ENCODE results near the gene DAP. TPM values are rescaled to one million over a fixed set of nuclear protein-coding genes. Genes with fewer than 3 reads are reported as not detected.

DAP gene
- polyA plus RNA-seq, 1 experiment: 117 TPM

DNA sequence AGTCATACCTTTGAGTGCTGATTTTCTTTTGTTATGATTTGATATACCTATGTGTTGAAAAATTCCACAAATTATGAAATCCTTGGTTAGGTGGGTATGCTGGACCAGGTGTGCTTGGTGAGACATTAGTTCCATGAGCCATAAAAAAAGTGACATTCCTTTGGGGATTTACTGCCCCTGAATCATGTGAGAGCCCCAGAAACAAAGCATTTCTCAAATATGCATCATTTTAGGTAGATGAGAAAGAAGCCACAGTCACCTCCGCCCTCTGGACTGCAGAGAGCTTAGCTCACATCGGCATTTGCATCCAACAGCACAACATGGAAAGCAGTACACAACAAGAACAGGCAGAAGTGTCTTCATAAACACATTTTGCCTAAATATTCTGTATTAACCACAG is 55.3 kb downstream of the DAP start:
- H3K4me3 ChIP-seq (ENCODE audit: low read depth, low read length): no peak overlapping the region
- ChIA-PET CTCF (interaction anchor here (1.2 kb wide), 1 partner anchor 8 kb away, joined by 4 read pairs; no protein-coding TSS in a partner anchor), POLR2A (no interaction called here)
- H3K27me3 ChIP-seq (ENCODE audit: control insufficient read depth, insufficient read depth, low read length): no peaks in the 10 kb centered on the region
- no peak overlapping the region for H3K27ac ChIP-seq (ENCODE audit: low read depth, low read length)
- TF ChIP-seq, protein P1, sequence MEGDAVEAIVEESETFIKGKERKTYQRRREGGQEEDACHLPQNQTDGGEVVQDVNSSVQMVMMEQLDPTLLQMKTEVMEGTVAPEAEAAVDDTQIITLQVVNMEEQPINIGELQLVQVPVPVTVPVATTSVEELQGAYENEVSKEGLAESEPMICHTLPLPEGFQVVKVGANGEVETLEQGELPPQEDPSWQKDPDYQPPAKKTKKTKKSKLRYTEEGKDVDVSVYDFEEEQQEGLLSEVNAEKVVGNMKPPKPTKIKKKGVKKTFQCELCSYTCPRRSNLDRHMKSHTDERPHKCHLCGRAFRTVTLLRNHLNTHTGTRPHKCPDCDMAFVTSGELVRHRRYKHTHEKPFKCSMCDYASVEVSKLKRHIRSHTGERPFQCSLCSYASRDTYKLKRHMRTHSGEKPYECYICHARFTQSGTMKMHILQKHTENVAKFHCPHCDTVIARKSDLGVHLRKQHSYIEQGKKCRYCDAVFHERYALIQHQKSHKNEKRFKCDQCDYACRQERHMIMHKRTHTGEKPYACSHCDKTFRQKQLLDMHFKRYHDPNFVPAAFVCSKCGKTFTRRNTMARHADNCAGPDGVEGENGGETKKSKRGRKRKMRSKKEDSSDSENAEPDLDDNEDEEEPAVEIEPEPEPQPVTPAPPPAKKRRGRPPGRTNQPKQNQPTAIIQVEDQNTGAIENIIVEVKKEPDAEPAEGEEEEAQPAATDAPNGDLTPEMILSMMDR (IDR thresholded peaks at IDR 0.05; ENCODE audit: low read depth, low read length): no peak
- no peaks in the 10 kb centered on the region for H3K9me3 ChIP-seq (ENCODE audit: control insufficient read depth, insufficient read depth, low read length)
- DNase-seq (ENCODE audit: low read depth, low spot score): no peak

DNA sequence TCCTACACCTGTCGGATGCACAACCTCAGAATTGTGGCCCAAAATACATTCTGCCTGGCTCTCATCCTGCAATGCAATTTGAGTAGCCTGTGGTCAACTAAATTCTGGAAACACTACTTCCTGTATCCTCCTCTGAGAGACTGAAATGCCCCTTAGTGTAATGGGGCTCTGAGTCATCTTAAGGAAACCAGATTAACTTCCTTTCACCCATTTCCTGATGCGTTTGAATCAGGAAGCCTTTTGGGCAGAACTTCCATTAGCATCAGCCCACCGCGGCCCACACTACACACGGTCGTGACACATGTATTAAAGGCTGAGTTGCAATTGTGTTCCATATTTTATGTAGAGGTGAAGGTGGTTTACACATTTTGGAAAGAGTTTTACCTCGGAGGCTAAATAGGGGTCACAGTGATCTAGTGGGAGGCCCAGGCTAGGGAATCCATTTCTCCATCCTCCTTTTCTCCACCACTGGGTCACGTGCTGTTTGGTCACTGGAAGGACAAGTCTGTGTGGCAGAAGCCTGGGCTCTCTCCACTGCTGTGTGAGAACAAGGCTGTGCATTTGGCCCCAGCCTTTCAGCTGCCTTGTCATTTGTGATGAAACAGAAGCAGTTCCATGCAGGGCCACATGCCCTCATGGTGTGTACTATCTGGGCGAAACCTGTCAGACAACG is 55.9 kb downstream of the DAP start:
- ChIA-PET POLR2A (no interaction called here), CTCF (interaction anchor here (4.2 kb wide), 1 partner anchor 252 kb away, joined by 17 read pairs; no protein-coding TSS in a partner anchor)
- H3K27me3 ChIP-seq (ENCODE audit: control insufficient read depth, insufficient read depth, low read length): no peaks in the 10 kb centered on the region
- H3K27ac ChIP-seq (ENCODE audit: low read depth, low read length): peak overlapping the region; percentile 65
- no peak overlapping the region for H3K4me3 ChIP-seq (ENCODE audit: low read depth, low read length)
- no peaks in the 10 kb centered on the region for H3K9me3 ChIP-seq (ENCODE audit: control insufficient read depth, insufficient read depth, low read length)
- peak; percentile 59 for DNase-seq (ENCODE audit: low read depth, low spot score)
- TF ChIP-seq, protein P1 (IDR thresholded peaks at IDR 0.05; ENCODE audit: low read depth, low read length): no peak

DNA sequence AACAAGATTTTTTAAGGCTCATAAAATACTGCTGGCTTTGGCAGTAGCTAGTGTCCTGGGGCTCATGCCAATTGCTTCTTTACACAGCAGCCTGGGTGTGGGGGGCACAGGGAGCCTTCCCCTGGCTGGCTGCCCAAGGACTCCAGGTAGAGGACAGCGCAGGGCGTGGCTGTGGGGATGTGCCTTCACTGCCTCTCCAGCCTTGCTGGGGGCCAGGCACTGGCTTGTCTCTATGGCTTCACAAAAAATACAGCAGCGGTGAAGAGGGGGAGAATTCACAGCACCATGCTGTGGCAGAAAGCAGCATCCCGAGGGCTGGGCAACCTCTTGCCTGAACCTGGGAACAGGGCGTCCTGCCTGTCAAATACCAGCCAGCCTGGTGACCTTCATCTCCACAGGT is 57.4 kb downstream of the DAP start:
- TF ChIP-seq, protein P1 (IDR thresholded peaks at IDR 0.05; ENCODE audit: low read depth, low read length): no peak
- ChIA-PET CTCF (interaction anchor here (1.3 to 4.2 kb wide), 3 partner anchors 8 to 479 kb away, joined by 5 to 17 read pairs (median 8); no protein-coding TSS in a partner anchor), POLR2A (interaction anchor here (0.6 kb wide), 1 partner anchor 56 kb away, joined by 11 read pairs; no protein-coding TSS in a partner anchor)
- H3K27me3 ChIP-seq (ENCODE audit: control insufficient read depth, insufficient read depth, low read length): no peaks in the 10 kb centered on the region
- no peak overlapping the region for H3K4me3 ChIP-seq (ENCODE audit: low read depth, low read length)
- DNase-seq (ENCODE audit: low read depth, low spot score): no peak
- no peaks in the 10 kb centered on the region for H3K9me3 ChIP-seq (ENCODE audit: control insufficient read depth, insufficient read depth, low read length)
- H3K27ac ChIP-seq (ENCODE audit: low read depth, low read length): peak overlapping the region; percentile 47

DNA sequence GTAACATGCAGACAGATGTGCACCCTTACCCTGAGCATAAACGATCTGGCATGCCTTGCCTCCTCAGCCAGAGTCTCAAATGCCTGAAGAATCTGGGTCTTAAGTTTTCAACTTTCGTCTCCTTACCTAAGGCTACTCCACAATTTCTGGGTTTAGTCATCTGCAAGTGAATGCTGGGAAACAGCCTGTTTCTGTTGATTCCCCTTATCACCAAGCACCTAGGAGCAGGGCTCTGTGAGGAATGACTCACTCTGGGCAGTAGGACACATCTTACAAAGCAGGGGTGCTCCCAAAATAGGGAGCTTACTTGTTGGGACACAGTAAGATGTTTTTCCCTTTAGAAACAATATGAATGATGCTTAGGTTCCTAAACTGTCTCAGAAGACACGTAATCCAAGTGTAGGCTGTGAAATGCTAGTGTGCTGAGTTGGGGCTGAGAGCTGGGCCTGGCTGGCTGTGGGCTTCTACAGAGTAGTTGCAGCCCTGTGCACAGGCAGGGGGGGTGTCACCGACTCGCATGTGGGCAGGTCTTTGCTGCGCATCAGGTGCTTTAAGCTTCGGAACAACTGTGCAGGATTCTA is 58.0 kb downstream of the DAP start:
- CTCF ChIA-PET: interaction anchor here (0.6 to 4.2 kb wide), 14 partner anchors 8 to 480 kb away, joined by 3 to 19 read pairs (median 6); no protein-coding TSS in a partner anchor
- no peak for DNase-seq (ENCODE audit: low read depth, low spot score)
- Histone ChIP-seq H3K4me3 (ENCODE audit: low read depth, low read length) (no peak overlapping the region), H3K9me3 (ENCODE audit: control insufficient read depth, insufficient read depth, low read length) (no peaks in the 10 kb centered on the region), H3K27me3 (ENCODE audit: control insufficient read depth, insufficient read depth, low read length) (no peaks in the 10 kb centered on the region), H3K27ac (ENCODE audit: low read depth, low read length) (peak overlapping the region; percentile 98)
- POLR2A ChIA-PET: interaction anchor here (1.4 kb wide), 1 partner anchor 21 kb away, joined by 10 read pairs; no protein-coding TSS in a partner anchor
- TF ChIP-seq, protein P1 (IDR thresholded peaks at IDR 0.05; ENCODE audit: low read depth, low read length): no peak

Data from AG04450 (cell line).